Stomach (tissue), 9 donors: ENCODE measurements around the gene CLEC4D. TPM values are rescaled to one million over a fixed set of nuclear protein-coding genes. Genes with fewer than 3 reads are reported as not detected.

Source experiments
- DNase-seq, 2 donors: peaks; one replicate each; pipeline versions ENCODE4 v3.0.0 to v3.0.0-alpha.2; 2013 to 2019
- H3K27ac ChIP-seq, 5 donors: fragments of 200-600 bp in 4 of 5; sonication (generic) in 4 of 5; one replicate each; pipeline ENCODE4 v1.5.1; 2013 to 2019; ENCODE audit warnings: mild to moderate bottlenecking in 1 of 5, moderate library complexity in 1 of 5
- H3K27me3 ChIP-seq, 3 donors: fragments of 200-600 bp; sonication (generic); one replicate each; pipeline ENCODE4 v1.5.1; 2017 to 2019; ENCODE audit warnings: mixed run types in 1 of 3
- H3K36me3 ChIP-seq, 4 donors: fragments of 200-600 bp; sonication (generic); 1 replicate in 3 of 4; 2 replicates in 1 of 4; pipeline ENCODE4 v1.5.1; 2016 to 2019
- H3K4me1 ChIP-seq, 4 donors: fragments of 200-600 bp; sonication (generic); one replicate each; pipeline ENCODE4 v1.5.1; 2016 to 2019
- H3K4me3 ChIP-seq, 4 donors: fragments of 200-600 bp; sonication (generic) in 3 of 4; one replicate each; pipeline ENCODE4 v1.5.1; 2016 to 2019; ENCODE audit warnings: mild to moderate bottlenecking in 1 of 4
- H3K9me3 ChIP-seq, 4 donors: fragments of 200-600 bp; sonication (generic); one replicate each; pipeline ENCODE4 v1.5.1; 2016 to 2019
- EP300 ChIP-seq: sonication (generic); formaldehyde crosslinking; IDR thresholded peaks from one replicate; pipeline ENCODE4 v1.6.1; 2017; ENCODE audit warnings: antibody characterized with exemption
- POLR2A ChIP-seq, 4 donors: fragments of 450-650 bp; IDR thresholded peaks; one replicate each; pipeline ENCODE4 v1.6.1; 2016; ENCODE audit warnings: antibody characterized with exemption in 4 of 4, control low read depth in 2 of 4, mild to moderate bottlenecking in 1 of 4, moderate library complexity in 1 of 4
- POLR2AphosphoS5 ChIP-seq, 3 donors: sonication (generic); formaldehyde crosslinking; IDR thresholded peaks; one replicate each; pipeline ENCODE4 v1.6.1; 2016; ENCODE audit warnings: antibody characterized with exemption in 3 of 3
- WGBS, 5 donors: extraction: QIAGEN DNeasy Blood & Tissue Kit in 3 of 5; methylation state at CpG; one replicate each; pipeline versions ENCODE4 v1.1.5 to v1.1.7; 2013 to 2018; 5-methylcytosine and 5-hydroxymethylcytosine counted together
- intact Hi-C: fragments of 100-400 bp; cut with DNase I; formaldehyde crosslinking; loops from one replicate; pipeline ENCODE4 v1.15.1; 2023; ENCODE audit warnings: low total_unique reads
- polyA plus RNA-seq, 3 donors: library from polyadenylated mRNA; stranded (reverse); fragments of 200-250 nt; gene quantifications; one replicate each; pipeline ENCODE4 v1.2.3, GENCODE V29; 2013
- total RNA-seq, 5 donors: library from RNA; depleted of rRNA; stranded (reverse); fragments of >200 nt; gene quantifications; one replicate each; pipeline versions ENCODE4 v1.1.0 to v1.2.3, GENCODE V29; 2014 to 2016
- TF ChIP-seq, protein P1 (sequence below), 7 experiments: fragments of 450-650 bp in 4 of 7; fragments of 200-600 bp in 3 of 7; sonication (generic) in 3 of 7; IDR thresholded peaks; one replicate each; pipeline ENCODE4 v1.5.1; 2016 to 2019; ENCODE audit warnings: antibody characterized with exemption in 7 of 7, control low read depth in 2 of 7, mild to moderate bottlenecking in 1 of 7
- donor health status: healthy with polysubstance abuse.
- donor health status: Bipolar disorder and iron deficiency.
- donor health status: healthy.

The CLEC4D gene
- total and polyA plus RNA-seq, 8 donors = 0.19 to 1.8 (median 0.20) TPM; not detected in 5

DNA sequence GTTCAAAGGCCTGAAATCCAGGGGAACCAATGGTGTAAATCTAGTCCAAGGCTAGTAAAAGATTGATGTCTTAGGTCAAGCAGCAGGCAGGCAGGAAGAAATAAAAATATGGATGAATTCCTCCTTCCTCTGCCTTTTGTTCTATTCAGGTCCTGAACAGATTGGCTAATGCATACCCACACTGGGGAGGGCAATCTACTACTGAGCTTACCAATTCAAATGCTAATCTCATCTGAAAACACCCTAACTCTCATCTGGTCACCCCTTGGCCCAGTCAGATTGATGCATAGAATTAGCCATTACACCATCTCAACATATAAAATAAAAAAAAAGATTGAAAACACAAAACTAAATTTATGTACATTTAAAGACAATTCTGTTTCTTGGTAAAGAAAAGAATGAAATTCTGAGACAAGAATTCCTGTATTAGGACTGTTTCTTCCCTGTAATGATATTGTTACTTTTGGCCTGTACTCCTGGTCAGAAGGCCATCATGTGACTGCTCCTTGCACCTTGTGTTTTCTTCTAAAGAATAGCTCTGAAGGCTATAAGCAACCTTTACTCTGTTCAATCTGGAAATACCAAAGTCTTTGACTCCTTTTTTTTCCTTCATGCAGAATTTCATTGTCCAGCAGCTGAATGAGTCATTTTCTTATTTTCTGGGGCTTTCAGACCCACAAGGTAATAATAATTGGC is 37.6 kb upstream of the CLEC4D start:
- Histone ChIP-seq H3K36me3 (no peaks in the 10 kb centered on the region), H3K4me1 (no peaks in the 10 kb centered on the region), H3K27me3 (peaks cover 0 to 6% (median 0%) of the 10 kb centered on the region in 3 donors), H3K9me3 (no peaks in the 10 kb centered on the region), H3K27ac (no peak overlapping the region), H3K4me3 (no peak overlapping the region)
- TF ChIP-seq, protein P1, sequence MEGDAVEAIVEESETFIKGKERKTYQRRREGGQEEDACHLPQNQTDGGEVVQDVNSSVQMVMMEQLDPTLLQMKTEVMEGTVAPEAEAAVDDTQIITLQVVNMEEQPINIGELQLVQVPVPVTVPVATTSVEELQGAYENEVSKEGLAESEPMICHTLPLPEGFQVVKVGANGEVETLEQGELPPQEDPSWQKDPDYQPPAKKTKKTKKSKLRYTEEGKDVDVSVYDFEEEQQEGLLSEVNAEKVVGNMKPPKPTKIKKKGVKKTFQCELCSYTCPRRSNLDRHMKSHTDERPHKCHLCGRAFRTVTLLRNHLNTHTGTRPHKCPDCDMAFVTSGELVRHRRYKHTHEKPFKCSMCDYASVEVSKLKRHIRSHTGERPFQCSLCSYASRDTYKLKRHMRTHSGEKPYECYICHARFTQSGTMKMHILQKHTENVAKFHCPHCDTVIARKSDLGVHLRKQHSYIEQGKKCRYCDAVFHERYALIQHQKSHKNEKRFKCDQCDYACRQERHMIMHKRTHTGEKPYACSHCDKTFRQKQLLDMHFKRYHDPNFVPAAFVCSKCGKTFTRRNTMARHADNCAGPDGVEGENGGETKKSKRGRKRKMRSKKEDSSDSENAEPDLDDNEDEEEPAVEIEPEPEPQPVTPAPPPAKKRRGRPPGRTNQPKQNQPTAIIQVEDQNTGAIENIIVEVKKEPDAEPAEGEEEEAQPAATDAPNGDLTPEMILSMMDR (IDR thresholded peaks at IDR 0.05) = no peak
- TF ChIP-seq EP300 = no peak
- no peak for TF ChIP-seq POLR2A (IDR thresholded peaks at IDR 0.05)
- no peak for TF ChIP-seq POLR2AphosphoS5 (IDR thresholded peaks at IDR 0.05)
- intact Hi-C loops = no loop called here
- DNase-seq = no peak

- Histone ChIP-seq H3K27me3 (no peaks in the 10 kb centered on the region), H3K4me1 (no peaks in the 10 kb centered on the region), H3K36me3 (no peaks in the 10 kb centered on the region), H3K4me3 (no peak overlapping the region), H3K9me3 (no peaks in the 10 kb centered on the region), H3K27ac (no peak overlapping the region)
- TF ChIP-seq EP300 = no peak
- TF ChIP-seq POLR2AphosphoS5 (IDR thresholded peaks at IDR 0.05) = no peak
- TF ChIP-seq POLR2A (IDR thresholded peaks at IDR 0.05) = no peak
- TF ChIP-seq, protein P1 (IDR thresholded peaks at IDR 0.05) = no peak
- 68 to 81% (median 78%) methylated on average over 2 of the region's 2 CpGs for WGBS, 5 donors
- intact Hi-C loops = no loop called here
- peak in 1 of 2 donors; percentile 16 for DNase-seq
Measured at GRCh38 chr12:8482571-8483061, 30.7 kb upstream of the CLEC4D start.

- Histone ChIP-seq H3K9me3 (no peaks in the 10 kb centered on the region), H3K4me1 (no peaks in the 10 kb centered on the region), H3K27me3 (no peaks in the 10 kb centered on the region), H3K27ac (no peak overlapping the region), H3K36me3 (no peaks in the 10 kb centered on the region), H3K4me3 (no peak overlapping the region)
- DNase-seq = peak in 1 of 2 donors; percentile 10
- intact Hi-C loops = no loop called here
- no peak for TF ChIP-seq EP300
- no peak for TF ChIP-seq POLR2A (IDR thresholded peaks at IDR 0.05)
- no peak for TF ChIP-seq POLR2AphosphoS5 (IDR thresholded peaks at IDR 0.05)
- TF ChIP-seq, protein P1 (IDR thresholded peaks at IDR 0.05) = no peak
Measured at GRCh38 chr12:8483079-8483478, 30.2 kb upstream of the CLEC4D start.

DNA sequence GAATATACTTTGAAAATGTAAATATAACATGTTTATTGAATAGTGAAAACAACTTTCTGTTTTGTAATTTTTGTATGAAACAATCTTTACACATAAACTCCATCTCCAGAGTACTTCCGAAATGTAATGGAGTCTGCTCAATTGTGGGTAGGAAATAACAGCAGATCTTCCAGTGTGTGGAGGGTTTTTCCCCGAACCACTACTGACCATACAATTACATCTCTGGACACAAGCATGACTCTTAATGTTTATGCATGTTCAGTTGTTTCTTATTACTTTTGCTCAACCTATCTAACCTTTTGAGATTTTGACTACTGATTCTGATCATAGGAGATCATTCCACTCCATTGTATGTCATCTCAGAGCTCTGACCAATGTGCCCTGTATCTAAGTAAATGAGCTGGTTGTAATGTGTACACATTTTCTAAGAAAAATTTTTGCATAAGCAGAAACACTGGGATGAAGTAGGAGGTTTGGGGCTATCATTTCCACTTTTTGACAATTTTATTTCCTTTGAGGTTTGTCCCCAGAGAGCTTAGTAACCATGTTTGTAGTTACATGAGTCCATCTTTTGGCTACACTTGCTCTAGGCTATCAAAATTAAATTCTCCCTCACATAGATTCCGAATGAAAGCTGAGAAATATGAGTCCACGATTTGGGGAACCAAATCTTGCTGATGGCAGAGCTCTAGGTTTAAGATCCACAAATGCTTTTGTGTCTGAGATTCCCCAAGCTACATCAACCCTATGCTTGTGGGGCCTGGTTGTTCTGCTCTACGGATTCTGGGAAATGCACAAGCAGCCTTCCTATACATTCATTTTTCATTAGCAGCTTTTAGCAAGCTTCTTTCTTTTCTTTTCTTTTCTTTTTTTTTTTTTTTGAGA is 21.4 kb upstream of the CLEC4D start:
- Histone ChIP-seq H3K27me3 (no peaks in the 10 kb centered on the region), H3K27ac (peak overlapping the region in 1 of 5 donors; percentile 64), H3K36me3 (no peaks in the 10 kb centered on the region), H3K4me3 (no peak overlapping the region), H3K4me1 (no peaks in the 10 kb centered on the region), H3K9me3 (no peaks in the 10 kb centered on the region)
- 75 to 83% (median 81%) methylated on average over 5 of the region's 5 CpGs for WGBS, 5 donors
- no peak for DNase-seq
- intact Hi-C loops = no loop called here
- TF ChIP-seq, protein P1 (IDR thresholded peaks at IDR 0.05) = no peak
- TF ChIP-seq POLR2AphosphoS5 (IDR thresholded peaks at IDR 0.05) = no peak
- no peak for TF ChIP-seq EP300
- no peak for TF ChIP-seq POLR2A (IDR thresholded peaks at IDR 0.05)
